HUDEP-2 (cell line): ENCODE measurements around the gene SIMC1.
A peak's percentile ranks its signal among the peaks of the same experiment; 100 is the strongest.
"Not testable (repeated sequence)": the region's sequence is repeated elsewhere in the genome, so short reads cannot be mapped to it uniquely, and the experiment has no call there.

ENCODE experiments used
- DNase-seq, 76 experiments: peaks; one replicate each; lab custom pipeline; 2025; ENCODE audit not compliant: unreplicated experiment in 76 of 76; lab: John Stamatoyannopoulos, UW

SIMC1 gene

DNA sequence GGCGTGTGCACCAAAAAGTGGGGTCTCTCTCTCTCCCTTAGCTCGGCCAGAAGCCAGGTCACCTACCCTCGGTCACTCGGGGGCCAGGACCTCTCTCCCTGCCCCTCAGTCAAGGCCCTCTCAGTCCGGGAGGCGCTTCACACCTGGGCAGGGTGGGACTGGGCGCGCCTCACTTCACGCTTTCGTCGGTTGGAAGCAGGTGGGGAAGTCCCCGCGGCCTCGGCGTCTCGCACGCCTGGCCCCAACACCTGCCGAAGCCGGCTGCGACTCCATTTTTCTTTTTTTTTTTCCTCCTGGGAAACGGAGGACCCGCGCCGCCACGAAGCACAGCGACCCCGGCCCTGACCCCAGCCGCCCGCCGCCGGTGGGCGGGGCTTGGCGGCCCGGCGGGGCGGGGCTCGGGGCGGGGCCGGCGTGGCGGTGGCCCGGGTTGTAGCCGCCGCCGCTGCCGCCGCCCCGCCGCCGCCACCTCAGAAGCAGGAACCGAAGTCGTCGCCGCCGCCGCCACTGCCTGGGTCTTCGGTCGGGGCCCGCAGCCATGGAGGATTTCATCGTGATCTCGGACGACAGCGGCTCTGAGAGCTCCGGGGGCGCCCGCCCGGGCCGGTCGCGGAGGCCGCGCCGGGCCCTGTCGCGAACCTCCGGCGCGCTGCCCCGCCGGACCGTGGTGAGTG is at the start of gene SIMC1:
TSS of gene SIMC1 (plus strand) at position 454 of the 674 bp plus-strand sequence. CDS start at position 539, 85 bp downstream.
- peak in 1 of 76 experiments; percentile 15 for DNase-seq

DNA sequence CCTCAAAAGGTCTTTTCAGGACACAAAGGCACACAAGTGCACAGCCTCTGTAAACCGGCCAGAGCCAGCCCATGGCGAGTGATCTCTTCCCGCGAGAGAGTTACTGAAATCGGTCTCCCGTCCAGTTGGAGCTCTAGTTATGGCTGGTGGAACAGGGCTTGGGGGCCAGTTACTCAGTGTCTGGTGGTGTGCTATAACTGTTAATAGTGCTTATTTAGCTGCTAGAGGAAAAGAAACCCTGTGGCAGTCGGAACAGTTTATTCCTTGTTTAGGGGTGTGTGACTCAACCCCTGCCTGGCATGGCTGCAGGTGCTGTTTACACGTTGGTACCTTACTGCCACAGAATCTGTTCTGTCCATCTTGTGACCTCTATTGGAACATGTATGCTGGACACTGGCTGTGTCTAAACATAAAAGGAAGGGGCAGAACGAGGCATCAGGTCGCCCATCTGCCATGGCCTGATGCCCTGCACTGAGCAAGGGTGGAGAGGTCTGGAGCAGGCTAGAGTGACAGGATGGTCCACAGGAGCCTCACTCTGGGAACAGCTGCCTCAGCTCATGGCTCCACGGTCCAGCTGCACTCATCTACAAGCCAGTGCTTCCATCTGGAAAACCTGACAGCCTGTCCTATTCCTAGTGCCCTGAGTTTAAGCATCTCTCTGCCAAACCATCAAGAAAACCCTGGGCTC is 49.6 kb upstream of the SIMC1 start:
- DNase-seq, result no peak

DNA sequence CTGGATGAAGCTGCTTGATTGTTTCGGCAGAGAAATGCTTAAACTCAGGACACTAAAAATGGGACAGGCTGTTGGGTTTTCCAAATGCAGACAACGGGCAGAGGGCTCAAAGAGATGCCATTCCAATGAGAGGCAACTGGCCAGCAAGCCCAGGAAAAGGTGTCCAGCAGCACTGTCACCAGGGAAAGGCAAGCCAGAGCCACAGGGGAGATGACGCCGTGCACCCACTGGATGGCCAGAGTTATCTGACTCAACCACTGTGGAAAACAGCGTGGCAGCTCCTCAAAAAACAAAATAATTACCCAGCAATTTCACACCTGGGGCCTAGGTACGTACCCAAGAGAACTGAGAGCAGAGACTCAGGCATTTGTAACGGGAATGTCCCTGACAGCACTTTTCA is 48.4 kb upstream of the SIMC1 start:
- DNase-seq, result no peak

DNA sequence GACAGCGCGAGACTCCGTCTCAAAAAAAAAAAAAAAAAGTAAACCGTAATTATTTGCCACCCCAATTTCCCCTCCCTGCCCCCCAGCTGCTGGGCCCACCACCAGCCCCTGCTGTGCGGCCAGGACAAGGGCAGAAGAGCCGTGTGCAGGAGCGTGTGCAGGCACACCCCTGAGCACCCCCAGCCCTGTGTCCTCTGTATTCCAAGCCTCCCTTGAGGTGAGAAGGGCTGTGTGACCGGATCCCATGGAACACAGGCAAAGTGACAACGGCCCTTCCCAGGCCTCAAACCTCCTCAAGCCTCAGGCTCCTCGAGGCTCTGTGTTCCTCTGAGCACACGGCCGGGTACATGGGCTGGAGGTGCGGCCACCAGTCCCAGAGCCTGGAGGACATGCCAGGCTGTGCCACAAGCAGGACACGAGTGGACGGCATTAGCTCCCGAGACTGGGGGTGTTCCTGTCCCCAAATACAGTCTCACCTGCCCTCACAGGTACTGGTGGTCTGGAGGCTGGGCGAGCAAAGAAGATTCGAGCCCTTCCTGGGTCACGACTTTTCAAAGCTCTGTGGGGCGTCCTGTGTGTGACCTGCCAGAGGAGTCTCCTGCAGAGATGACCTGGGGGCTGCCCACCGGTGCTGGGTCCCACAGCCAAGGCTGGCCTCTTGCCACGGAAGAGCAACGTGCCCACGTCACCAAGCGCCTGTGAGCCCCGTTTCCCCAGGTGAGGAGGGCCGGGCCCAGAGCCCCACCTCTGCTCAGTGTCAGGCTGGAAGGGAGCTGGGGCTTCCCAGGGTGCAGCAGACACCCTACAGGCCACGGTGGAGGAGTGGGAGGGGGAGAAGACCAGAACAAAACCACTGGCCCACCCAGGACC is 47.1 kb upstream of the SIMC1 start:
- no peak for DNase-seq

DNA sequence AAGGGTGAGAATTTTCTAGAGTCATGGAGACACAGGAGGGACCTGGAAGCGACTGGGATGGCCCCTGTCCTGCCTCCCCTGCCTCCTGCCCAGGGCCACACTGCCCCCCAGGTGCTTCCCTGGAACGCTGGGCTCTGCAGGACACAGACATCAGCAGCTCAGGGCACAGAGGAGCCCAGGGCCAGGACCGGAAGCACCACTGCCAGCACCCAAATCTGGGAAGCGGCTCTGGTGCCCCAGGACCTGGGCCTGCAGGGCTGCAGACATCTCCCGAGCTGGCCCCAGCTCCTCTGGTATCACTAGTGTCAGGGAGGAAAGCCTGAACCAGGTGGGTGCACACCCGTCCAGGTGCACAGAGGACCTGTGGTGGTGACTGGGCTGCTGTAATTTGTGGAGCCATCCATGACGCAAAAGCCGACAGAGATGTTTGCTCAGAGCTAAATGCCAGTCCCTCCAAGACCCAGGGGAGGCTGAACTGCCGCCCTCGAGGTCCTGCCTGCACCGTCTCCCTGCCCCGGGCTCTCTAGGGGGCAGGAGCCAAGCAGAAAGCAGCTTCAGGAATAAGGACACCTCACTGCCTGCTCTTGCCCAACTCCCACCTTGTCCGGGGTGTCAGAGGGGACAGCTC is 46.0 kb upstream of the SIMC1 start:
- DNase-seq, result no peak

DNA sequence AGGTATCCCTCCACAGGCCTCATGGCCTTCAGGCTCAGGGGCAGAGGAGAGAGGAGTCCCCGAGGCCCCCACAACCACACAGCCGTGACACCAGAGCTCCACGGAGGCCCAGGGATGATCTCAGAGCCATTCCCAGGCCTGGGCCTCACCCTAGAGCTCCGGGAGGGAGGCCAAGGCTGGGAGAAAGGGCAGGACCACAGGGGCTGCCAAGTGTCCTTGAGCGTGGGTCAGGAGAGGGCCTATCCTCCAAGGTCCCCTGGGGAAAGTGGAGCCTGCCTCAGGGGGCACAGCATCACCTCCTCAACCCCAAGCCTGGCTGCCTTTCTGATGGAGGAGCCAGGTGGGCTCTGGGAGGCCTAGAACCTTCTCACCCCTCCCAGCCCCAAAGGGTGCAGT is 45.5 kb upstream of the SIMC1 start:
- DNase-seq, result not testable (repeated sequence)

DNA sequence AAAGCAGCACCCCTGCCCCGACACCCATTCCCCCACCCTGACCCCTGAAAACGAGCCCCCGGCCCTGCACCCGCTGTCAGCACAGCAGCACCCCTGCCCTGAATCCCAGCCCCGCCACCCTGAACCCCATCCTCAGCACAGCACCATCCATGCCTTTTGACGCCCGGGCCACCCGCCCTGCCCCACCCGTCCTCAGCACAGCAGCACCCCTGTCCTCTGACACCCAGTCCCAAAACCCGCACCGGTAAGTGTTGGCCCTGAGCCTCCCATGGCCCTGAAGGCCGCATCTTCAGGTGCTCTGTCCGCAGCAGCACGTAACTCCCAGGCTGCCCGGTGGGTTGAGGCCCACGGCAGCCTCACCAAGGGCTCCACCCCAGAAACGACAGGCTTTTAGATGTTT is 44.6 kb upstream of the SIMC1 start:
- DNase-seq, result not testable (repeated sequence)

DNA sequence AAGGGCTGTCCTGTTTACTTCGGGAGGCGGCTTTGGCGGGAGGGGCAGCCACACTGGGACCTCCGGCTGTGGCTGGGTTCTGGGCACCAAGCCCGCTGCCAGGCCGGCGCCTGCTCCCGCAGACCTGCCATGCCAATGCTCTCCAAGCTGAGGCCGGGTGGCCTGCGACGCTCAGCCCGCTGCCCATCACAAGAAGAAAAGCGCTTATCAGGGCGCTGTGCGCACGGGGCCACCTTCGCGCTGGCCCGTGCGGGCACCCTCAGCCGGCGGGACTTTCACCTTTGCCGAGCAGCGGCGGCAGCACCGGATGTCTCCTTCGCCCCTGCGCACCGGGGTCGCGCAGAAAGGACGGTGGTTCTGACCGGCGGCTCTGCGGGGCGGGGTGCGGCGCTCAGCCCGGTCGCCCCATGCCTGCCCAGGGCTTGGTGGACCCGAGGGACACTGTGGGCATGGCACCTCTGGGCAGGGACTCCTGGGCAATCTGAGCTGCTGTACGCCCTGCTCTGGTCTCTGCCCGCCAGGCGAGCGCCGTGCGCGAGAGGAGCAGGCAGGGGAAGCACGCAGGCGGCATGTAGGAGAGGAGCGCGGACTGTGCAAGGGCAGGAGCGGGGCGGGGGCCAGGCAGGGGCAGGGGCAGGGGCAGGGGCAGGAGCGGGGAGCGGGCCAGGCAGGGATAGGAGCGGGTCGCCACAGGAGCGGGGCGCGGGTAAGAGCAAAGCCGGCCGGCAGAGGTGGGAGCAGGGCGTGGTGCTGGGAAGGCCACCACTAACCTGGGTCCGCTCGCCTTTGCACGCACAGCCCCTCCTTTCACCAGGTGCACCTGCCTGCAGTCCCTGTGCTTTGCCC is 43.8 kb upstream of the SIMC1 start:
- DNase-seq, result not testable (repeated sequence)

DNA sequence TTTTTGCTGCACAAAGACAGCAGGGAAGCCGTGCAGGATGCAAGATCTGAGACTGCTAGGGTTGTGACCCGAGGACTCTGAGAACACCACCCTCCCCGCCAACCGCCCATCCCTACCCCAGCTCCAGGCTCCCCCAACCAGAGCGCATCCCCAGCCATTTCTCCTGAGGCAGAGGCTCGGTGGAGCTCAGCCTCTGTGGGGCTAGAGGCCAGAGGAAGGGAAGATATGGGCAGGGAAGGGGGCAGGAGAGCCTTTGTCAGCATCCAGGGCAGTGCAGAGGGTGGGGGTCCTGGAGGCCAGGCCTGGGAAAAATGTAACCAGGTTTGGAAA is 43.2 kb upstream of the SIMC1 start:
- not testable (repeated sequence) for DNase-seq

DNA sequence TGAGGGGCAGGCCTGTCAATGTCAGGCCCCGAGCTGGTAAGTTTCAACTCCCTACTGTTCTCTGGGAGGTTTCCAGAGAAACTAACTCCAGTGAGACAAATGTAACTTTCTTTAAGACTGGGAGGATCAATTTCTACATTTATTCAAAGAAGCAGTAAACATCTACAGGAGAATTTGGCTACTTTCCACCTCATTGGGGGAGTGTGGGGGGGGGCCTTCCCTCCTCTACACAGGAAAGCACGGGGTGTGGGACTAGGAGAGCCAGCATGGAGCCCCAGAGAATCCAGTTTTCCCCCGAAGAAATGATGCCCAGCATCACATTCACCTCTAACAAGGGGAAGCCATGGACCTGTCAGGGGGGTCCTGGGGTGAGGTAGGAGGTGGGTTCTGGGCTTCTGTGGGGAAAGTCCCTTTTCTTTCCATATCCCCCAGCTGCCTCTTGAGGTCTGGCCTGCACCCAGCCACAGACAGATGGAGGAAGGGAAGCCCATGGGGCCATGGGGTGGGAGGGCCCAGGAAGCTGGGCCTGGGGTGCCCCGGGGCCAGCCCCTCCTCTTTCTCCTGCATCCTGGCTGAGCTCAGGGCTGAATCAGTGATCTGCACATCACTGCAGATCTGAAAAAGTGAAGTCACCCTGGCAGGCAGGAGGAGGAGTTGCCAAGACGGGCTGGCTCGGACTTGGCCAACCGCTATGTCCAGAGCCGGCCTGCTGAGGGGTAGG is 42.6 kb upstream of the SIMC1 start:
- DNase-seq, result not testable (repeated sequence)

DNA sequence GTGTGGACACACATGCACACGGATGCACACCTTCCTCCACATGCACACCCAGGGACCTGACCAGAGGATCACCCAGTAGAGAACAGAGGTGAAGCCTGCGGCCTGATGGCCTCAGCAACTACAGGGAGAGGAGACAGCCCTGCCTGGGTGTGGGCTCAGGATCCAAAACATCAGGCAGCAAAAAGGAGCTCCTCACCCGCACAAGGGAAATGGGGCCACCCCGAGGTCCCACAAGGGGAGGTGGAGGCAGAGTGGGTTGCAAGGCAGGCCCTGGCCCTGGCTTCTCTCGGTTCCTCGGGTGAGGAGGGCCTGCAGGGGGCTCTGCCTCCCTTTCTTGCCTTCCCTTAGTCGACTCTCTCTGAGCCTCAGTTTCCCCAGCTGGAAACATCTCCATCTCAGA is 41.4 kb upstream of the SIMC1 start:
- DNase-seq, result not testable (repeated sequence)

DNA sequence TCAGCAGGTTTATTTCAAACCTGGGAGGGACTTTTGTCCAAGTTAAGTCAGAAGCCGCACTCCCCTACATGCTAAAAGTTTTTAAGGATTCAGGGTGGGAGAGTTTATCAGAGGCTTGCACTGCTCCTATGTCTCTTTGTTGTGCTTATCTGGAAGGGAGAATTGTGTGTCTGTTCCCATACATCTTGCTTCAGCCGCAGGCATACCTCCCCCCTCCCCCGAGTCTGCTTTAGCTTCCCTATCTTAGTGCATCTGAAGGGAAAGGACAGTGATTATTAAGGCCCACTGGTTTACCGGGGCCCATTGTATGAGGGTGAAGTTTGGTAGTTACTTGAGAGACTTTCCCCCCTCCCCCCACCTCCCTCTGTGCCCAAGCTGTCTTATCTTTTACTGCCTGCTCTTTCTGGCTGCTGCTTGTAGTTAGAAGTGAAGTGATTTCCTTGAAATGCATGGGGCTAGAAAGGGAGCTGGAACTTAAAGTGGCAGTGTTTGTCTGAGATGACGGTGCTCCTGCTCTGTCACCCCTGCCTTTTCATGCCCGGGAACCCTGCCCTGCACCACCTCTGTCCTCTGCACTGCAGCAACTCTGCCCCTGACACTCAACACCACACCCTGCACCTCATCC is 40.9 kb upstream of the SIMC1 start:
- DNase-seq, result peak in 30 of 76 experiments; percentile 3 to 72 (median 25)

DNA sequence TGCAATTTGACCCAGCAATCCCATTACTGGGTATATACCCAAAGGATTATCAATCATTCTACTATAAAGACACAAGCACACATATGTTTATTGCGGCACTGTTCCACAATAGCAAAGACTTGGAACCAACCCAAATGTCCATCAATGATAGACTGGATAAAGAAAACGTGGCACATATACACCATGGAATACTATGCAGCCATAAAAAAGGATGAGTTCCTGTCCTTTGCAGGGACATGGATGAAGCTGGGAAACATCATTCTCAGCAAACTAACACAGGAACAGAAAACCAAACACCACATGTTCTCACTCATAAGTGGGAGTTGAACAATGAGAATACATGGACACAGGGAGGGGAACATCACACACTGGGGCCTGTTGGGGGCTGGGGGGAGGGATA is 39.9 kb upstream of the SIMC1 start:
- not testable (repeated sequence) for DNase-seq

DNA sequence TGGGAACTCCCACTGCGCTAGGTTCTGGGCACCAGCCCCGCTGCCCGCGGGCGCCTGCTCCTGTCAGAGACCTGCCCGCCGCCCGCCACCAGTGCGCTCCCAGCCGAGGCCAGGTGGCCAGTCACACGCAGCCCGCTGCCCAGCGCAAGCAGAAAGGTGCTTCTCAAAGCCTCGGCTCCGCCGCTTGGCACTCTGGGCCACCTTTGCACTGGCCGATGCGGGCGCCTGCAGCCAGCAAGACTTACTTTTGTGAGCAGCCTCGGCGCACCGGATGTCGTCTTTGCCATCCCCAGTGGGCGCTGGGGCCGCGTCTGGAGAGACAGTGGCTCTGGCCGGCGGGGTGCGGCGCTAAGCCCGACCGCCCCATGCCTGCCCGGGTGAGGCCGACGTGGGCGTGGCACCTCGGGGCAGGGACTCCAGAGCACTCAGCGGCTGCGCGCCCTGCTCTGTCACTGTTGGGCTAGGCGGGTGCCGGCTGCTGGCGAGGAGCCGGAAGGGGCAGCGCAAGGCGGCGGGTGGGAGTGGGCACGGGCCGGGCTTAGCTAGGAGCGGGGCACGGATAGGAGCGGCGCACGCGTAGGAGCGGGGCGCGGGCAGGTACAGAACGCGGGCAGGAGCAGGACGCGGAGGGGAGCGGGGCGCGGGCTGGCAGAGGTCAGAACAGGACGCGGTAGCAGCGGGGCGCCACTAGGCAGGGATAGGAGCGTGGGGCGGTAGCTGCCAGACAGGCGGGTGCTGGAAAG is 39.1 kb upstream of the SIMC1 start:
- peak in 3 of 76 experiments; percentile 4 to 18 (median 10) for DNase-seq

DNA sequence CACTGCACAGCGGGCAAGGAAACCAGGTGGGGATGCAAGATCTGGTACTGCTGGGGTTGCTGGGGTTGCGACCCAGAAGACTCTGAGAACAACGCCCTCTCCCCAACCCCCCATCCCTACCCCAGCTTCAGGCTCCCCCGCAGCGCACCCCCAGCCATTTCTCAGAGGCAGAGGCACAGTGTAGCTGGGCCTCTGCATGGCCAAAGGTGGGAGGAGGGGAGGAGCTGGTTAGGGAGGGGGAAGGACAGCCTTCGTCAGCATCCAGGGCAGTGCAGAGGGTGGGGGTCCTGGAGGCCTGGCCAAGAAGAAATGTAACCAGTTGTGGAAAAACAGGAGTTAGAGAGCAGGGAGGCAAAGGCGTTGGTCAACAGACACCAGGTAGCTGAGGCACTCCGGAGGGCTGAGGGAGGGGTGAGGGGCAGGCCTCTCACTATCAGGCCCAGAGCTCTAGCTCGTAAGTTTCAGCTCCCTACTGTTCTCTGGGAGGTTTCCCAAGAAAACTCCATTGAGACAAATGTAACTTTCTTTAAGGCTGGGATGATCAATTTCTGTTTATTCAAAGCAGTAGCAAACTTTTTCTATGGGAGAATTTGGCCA is 38.3 kb upstream of the SIMC1 start:
- not testable (repeated sequence) for DNase-seq

DNA sequence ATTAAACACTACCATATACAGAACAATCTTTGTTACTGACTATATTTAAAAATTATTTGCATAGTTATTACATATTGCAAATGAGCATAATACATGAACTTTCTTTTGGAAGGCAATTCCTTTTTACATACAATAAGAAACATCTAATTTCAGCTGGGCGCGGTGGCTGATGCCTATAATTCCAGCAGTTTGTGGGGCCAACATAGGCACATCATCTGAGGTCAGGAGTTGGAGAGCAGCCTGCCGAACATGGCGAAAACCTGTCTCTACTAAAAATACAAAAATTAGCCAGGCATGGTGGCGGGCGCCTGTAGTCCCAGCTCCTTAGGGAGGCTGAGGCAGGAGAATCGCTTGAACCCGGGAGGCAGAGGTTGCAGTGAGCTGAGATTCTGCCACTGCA is 36.4 kb upstream of the SIMC1 start:
- no peak for DNase-seq

DNA sequence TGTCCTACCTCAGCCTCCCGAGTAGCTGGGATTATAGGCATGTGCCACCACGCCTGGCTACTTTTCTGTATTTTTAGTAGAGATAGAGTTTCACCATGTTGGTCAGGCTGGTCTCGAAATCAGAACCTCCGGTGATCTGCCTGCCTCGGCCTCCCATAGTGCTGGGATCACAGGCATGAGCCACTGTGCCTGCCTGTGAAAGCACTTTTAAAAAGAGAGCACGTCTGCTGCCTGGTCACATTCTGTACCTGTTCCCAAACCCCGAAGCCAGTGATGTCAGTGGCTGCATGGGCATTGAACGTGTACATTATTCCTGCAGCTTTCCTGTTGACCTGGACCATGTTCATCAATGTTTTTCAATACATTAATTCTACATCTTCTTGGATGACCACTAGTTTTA is 35.1 kb upstream of the SIMC1 start:
- no peak for DNase-seq

DNA sequence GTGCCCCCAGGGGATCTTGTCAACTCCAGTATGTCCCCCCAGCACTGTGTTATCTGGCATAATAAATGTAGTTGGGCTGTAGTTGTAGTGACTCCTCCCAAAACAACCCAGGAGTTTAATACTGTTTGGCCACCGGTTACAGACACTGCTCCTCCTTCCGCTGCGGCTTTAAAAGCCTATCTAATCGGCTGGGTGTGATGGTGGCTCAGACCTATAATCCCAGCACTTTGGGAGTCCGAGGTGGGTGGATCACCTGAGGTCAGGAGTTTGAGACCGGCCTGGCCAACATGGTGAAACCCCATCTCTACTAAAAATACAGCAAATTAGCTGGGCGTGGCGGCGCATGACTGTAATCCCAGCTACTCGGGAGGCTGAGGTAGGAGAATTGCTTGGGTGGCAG is 34.7 kb upstream of the SIMC1 start:
- not testable (repeated sequence) for DNase-seq
